ENCODE data around the gene SNRNP25. TPM values are rescaled to one million over a fixed set of nuclear protein-coding genes. Genes with fewer than 3 reads are reported as not detected.
"Not testable (repeated sequence)": the region's sequence is repeated elsewhere in the genome, so short reads cannot be mapped to it uniquely, and the experiment has no call there.

SNRNP25 gene
- total RNA-seq, 1 donor from 2014 or later: 14.3 TPM

DNA sequence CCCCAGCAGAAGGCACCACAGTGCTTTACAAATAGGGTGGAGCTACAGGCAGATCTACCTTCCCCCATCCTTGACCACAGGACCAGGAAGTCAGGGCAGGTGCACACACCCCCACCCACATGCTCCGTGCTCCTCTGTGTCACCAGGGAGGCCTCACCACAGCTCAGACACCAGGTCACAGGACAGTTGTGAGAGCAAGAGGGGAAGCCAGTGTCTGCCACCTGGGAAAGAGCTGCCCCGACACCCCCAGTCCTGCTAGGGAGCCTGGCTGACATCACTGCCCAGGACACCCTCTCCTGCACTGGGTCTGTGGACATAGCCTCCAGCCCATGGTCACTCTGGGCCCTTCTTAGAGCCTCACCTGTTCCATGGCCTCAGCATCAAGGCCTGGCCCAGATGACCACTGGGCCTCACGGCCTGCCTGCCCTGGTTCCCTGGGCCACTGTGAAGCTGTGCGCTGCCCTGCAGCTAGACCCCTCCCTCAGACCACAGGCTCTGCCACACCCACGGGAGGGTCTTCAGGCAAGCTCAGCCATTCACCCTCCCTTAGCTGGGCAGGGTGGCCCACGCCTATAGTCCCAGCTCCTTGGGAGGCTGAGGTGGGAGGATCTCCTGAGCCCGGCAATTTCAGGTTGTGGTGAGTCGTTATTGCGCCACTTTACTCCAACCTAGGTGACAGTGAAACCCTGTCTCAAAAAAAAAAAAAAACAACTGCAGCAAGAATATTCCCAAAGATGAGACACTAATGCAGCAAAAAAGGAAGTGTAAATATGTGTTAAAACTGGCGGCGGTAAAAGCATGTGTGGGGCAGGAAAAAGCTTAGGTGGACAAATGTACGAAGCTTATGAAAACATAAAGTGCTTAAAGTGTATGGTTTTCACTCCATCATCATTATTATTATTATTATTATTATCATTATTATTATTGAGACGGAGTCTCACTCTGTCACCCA, 14.4 kb upstream of the SNRNP25 start:
- no peak for FAIRE-seq
- DNase-seq (ENCODE audit: low spot score in 2 of 2): no peak

DNA sequence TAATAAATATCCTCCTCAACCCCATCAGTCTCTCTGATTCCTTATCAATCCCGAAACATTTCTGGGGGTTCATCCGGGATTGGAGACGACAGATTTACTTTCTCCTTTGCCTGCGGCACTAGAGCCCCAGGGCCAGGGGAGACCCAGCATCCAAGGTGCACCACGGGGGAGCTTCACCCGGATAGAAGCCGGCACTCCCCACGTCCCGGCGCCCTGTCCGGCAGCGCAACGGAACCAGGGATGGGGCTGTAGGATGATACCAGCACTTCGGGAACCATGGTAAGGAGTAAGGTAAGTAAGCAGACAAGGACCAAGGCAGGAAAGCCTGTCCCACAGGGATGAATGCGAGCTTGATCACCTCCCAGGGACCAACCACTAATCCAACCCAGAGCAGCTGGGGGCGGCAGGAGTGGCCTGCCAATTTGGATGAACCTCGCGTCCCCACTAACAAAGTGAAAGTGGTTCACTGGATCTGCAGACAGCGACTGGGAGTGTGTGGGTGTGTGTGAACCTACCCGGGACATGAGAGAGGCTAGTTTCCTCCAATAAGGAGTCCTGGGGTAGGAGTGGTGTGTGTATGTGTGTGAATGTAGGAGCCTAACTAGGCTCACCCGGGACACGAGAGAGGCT, 12.1 kb upstream of the SNRNP25 start:
- DNase-seq (ENCODE audit: low spot score in 2 of 2) (no peak), FAIRE-seq (no peak)

DNA sequence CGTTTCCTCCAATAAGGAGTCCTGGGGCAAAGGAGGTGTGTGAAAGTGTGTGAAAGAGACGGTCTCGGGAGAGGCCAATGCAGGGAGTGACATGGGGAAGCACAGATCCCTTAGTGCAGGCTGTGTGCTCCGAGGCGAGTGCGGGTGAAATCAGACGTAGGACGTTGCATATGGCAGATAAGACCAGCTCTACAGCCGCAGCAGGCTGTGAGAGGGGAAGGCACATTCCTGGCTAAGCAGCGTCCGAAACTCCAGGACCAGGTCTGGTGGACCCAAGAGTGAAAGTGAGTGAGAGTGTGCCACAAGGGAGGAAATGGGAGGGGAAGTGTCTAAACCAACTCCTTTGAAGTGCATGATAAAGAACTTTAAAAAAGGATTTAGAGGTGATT, 11.6 kb upstream of the SNRNP25 start:
- FAIRE-seq (no peak), DNase-seq (ENCODE audit: low spot score in 2 of 2) (no peak)

DNA sequence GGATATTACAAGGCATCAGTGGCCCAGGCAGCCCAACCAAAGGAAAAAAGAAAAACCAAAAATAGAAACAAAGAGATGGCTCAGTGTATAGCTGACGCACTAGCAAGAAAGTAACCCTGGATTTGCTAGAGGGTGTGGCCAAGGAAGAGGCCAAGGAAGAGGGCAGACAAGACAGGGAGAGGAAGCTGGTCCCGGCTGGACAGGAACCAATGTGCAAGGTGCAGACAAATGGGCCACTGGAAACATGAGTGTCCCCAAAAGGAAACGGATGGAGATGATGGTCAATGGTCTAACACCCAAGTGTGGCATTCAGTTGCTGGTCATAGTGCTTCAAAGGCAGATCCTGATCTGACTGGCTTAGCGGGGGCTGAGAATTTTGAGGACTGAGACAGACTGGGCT, 10.9 kb upstream of the SNRNP25 start:
- FAIRE-seq (no peak), DNase-seq (ENCODE audit: low spot score in 2 of 2) (no peak)

DNA sequence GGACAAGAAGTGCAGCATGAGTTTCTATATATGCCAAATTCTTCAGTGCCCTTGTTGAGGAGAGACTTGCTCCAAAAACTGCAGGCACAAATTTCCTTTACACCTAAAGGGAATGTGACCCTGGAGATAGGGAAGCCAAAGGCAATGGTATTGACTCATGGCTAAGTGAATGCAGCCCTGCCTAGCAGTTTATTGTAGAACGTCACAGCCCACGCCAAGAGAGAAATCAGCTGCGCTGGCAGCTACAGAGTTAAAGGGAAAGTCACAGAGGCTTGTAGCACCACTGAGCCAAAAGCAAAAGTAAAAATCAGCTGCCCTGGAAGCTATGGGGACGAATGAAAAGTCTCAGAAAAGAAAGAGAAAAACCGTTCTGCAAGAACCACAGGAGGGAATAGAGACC, 10.3 kb upstream of the SNRNP25 start:
- DNase-seq (ENCODE audit: low spot score in 2 of 2) (no peak), FAIRE-seq (no peak)

DNA sequence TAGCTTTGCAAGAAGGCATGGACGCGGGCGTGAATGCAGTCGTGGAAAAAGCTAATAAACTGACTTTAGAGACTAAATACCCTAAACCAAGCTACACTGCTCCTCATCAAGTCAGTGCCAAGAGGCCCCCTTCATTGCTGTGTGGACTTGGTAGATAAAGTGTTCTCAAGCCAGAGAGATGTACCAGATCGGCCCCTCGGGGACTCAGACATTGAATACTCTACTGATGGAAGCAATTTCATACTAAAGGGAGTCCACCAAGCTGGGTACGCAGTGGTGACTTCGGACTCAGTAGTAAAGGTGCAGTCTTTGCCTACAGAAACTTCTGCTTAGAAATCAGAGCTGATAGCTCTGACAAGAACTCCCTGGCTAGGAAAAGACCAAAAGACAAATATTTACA, 9.0 kb upstream of the SNRNP25 start:
- no peak for DNase-seq (ENCODE audit: low spot score in 2 of 2)
- no peak for FAIRE-seq

DNA sequence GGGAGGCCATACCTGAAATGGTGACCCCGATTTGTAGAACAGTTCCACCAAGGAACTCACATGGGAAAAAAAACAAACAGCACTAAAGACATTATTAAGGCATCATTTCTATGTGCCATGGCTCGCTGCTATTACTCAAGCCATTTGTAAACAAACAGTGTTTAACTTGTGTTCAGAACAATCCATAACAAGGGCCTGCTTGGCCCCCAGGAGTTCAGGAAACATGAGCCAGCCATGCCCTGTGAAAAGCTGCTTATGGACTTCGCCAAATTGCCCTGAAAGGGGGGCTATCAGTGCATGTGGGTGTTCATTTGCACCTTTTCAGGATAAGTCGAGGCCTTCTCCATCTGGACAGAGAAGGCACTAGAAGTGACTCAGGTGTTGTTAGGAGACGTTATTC, 8.2 kb upstream of the SNRNP25 start:
- no peak for FAIRE-seq
- DNase-seq (ENCODE audit: low spot score in 2 of 2): no peak

DNA sequence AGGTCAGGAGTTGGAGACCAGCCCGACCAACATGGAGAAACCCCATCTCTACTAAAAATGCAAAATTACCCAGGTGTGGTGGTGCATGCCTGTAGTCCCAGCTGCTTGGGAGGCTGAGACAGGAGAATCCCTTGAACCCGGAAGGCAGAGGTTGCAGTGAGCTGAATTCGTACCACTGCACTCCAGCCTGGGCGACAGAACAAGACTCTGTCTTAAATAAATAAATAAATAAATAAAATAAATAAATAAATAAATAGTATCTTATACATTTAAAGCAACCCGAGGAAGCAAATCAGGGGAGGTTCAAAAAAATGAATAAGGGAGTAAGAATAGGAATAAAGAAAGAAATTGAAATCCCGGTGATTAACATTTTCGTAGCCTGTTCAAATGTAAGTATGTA, 7.1 kb upstream of the SNRNP25 start:
- FAIRE-seq; DNase-seq (ENCODE audit: low spot score in 2 of 2): not testable (repeated sequence)

DNA sequence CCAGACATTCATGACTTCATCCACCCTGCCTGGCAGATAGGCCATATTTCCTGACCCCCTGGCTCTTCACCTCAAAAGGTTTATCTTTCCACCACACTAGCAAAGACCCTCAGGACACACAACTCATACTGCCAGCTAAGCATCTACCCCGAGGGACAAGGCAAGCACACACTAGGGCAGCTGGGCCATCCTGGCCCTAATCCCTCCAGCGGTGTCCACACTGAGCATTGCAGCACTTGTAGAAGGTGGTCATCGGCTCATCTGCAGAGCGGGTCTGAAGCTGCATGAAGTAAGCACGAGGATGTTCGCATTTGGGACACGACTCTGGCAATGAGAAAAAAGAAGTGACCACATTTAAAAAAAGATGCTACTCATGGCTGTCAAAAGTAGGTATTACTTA, 6.4 kb upstream of the SNRNP25 start:
- no peak for FAIRE-seq

DNA sequence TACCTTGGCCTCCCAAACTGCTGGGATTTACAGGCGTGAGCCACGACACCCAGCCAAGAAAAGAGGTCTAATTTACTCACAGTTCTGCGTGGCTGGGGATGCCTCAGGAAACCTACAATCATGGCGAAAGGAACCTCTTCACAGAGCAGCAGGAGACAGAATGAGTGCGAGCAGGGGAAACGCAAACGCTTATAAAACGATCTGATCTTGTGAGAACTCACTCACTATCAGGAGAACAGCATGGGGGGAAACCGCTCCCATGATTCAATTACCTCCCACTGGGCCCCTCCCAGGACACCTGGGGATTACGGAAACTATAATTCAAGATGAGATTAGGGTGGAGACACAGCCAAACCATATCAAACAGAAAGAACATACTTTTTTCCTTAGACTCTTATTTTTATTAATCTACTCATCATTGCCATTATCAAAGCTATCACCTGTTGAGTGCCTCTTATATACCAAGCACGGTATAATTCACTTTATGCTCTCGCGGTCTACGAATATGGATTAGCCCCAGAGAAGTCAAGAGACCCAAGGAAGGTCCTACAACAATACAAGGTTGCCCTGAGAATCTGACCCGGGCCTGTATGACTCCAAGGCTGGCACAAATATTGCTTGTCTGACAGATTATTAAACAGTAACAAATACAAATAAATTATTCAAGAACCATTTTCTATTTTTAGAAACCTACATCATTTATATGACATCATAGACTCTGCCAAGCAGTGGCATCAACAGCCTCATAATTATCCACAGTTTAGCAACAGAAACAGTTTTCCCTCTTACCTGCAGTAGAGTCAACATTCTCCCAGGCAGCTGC, 2.6 kb upstream of the SNRNP25 start:
- DNase-seq (ENCODE audit: low spot score in 2 of 2): no peak
- FAIRE-seq: no peak

More for the DNA sequence above, 6.4 kb upstream of the SNRNP25 start:
- no peak for DNase-seq (ENCODE audit: low spot score in 2 of 2)

DNA sequence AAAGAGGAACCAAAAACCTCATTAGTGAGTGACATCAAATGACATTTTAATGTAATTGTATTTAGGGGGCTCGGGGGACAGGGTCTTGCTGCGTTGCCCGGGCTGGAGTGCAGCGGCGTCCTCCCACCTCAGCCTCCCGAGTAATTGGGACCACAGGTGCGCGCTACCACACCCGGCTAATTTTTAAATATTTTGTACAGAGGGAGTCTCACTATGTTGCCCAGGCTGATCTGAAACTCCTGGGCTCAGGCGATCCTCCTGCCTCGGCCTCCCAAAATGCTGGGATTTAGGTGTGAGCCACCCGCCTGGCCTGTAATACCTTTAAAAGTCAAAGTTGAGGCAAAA, 581 bp downstream of the SNRNP25 start:
- no peak for FAIRE-seq
- DNase-seq (ENCODE audit: low spot score in 2 of 2): no peak

DNA sequence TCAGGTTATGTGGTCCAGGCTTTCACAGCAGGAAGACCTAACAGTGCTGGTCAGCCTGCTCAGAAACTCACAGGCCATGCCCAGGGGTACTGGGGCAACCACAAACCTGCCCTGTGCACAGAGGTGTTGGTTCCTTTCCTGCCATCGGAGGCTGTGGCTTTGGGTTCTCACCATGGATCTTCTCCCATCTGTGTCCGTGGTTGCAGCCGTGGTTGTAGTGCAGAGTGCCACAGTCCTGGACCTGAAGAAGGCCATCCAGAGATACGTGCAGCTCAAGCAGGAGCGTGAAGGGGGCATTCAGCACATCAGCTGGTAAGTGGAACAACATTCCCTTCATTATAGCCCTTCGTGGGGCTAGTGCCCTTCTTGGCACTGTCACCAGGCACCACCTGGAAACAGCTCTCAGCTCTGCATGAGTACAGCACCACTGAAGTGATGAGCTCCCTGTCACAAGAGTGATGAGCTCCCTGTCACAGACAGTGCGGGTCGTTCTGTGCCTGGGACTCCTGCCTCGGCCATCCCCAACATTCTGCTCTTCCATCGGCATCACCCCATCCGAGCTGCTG, 2.0 kb downstream of the SNRNP25 start:
- FAIRE-seq (no peak), DNase-seq (ENCODE audit: low spot score in 2 of 2) (no peak)

DNA sequence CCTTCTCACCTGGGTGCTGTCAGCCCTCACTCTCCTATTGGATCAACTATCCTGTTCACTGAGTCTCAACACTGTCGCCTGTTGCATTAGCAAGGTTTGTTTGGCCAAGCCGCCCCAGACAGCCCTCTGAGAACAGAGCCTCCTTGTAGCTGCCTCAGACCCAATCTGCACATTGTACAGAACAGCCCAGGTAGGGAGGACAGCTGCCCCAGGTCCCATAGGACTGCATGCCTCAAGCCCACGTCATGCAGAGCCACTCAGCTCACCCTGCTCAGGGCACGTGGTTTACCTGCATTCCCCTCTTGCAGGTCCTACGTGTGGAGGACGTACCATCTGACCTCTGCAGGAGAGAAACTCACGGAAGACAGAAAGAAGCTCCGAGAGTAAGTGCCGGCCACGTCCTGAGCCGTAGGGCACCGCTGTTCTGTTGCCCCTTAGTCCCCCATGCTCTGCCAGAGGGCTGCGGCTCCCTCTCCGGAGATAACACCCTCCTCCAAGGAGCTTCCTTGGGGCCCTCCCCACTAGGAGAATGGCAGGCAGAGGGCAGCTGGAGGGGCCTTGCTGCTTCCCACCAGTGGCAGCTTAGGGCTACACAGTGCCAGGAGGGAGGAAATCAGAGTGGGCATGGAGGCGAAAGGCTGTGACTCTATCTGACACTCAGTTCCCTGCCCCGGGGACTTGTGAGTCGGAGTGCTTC, 2.8 kb downstream of the SNRNP25 start:
- DNase-seq (ENCODE audit: low spot score in 2 of 2): no peak
- no peak for FAIRE-seq

DNA sequence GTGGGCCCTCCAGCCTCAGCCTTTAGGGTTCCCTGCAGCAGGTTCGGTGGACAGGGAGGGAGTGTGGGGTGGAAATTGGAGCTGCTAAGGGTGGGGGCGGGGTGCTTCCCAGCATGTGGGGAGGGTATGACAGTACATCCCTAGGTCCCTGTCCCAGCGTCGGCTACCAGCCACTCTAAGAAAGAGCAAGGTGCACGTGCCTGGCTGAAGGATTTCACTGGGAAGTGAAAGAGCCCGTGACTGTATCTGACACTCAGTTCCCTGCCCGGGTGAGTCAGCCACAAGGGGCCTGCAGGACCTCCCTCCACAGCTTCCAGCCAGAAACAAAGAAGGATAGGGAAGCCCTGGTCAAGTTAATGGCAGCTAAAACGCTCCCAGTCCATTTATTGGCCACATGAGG, 4.1 kb downstream of the SNRNP25 start:
- DNase-seq (ENCODE audit: low spot score in 2 of 2) (no peak), FAIRE-seq (no peak)

DNA sequence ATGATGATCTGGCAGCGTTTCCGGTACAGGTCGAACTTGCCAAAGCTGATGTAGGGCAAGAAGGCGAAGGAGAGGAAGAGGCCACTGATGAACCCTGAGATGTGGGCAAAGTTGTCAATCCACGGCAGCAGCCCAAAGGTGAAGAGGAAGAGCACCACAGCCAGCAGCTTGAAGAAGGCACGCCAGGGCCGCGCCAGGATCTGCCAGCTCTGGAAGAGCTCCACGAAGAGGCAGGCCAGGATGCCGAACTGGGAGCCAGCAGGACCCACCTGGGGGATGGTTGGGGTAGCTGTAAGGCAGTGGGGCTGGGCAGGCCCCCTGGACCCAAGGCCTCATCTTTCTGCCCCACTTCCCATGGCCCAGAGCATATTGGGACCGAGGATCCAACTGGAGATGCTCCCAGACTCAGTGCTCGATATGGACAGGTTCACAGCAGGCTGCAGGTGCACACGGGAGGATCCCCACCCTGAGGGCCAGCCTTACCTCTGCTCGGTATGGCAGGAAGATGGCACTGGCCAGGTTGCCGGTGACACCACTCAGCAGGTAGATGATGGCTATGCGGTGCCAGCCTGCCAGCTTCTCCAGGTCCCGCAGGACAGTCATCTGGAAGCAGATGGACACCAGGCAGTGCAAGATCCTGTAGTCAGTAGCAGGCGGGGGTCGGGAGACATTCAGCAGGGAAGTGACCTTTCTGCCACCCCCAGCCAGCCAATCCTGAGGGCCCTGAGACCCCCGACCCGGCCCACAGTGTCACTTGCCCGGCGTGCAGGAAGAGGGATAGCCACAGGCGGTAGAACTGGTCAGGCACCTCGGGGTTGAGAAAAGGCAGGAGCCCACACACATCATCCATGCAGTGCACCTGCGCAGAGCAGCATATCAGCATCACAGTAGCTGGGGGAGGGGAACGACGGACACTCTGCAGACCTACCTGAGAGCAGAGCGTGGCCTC, 5.1 kb downstream of the SNRNP25 start:
- no peak for FAIRE-seq

DNA sequence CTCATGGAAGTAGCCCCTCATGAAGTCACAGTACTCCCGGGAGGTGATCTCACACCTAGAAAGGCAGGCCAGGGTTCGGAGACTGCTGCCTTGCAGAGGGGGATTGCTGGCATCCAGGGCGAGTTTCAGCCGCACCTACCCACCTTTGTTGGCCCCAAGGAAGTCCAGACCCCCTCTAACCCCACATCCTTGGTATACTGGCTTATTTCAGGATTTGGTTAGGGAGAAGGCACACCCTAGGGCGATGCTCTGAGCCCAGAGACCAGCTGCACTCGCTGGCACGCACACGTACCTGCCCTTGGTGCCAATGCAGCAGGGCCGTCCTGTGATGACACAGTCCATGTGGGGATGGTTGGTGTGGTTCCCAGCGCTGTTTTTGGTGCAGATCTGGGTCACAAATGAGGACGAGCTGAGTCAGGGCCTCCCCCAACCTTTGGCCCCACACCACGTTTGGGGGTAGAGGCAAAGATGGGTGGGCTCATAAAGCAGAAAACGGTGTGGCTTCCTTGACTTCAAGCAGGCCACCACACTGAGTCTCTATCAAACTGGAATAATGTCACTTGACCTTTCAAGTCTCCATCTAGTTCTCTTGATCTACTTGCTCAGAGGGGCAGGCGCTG, 5.9 kb downstream of the SNRNP25 start:
- FAIRE-seq: no peak
- DNase-seq (ENCODE audit: low spot score in 2 of 2): no peak

More for the DNA sequence above, 5.1 kb downstream of the SNRNP25 start:
- DNase-seq (ENCODE audit: low spot score in 2 of 2): no peak

DNA sequence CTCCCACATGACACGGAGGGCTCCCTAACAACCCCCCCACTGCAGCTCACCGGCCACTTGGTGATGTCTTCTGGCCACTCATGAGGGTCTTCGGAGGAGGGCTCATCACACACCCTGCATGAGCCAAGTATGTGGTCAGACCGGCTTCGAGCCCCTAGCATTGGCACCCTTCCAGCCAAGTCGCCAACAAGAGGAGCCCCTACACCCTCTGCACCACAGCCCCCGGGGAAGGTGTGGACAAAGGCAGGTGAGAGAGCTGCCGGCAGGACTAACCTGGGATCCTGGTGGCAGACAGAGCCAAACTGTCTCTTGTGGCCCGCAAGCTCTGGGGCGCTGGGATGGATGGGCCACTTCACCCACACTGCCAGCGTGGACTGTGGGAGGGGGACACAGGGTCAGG, 6.5 kb downstream of the SNRNP25 start:
- FAIRE-seq (no peak), DNase-seq (ENCODE audit: low spot score in 2 of 2) (no peak)

Measured in frontal cortex (tissue), 4 donors.